Stimulated activated CD4-positive, alpha-beta T cell treated with anti-CD3 and anti-CD28 coated beads, Interleukin-15, amount 100 ng/mL, for 48 hours (primary cell): ENCODE data around the gene KIRREL3.

Source experiments
- DNase-seq, 2 donors: peaks; one replicate each; pipeline ENCODE4 v3.0.0-alpha.2; 2020; ENCODE audit warnings: low read depth in 2 of 2

Gene KIRREL3

GRCh38 chr11:126512251-126512650 lies 488.3 kb downstream of the KIRREL3 start:
- no peak for DNase-seq

GRCh38 chr11:126511475-126512115 lies 489.0 kb downstream of the KIRREL3 start:
- DNase-seq: no peak

- no peak for DNase-seq
Measured at GRCh38 chr11:126510621-126511370, 489.8 kb downstream of the KIRREL3 start.

DNA sequence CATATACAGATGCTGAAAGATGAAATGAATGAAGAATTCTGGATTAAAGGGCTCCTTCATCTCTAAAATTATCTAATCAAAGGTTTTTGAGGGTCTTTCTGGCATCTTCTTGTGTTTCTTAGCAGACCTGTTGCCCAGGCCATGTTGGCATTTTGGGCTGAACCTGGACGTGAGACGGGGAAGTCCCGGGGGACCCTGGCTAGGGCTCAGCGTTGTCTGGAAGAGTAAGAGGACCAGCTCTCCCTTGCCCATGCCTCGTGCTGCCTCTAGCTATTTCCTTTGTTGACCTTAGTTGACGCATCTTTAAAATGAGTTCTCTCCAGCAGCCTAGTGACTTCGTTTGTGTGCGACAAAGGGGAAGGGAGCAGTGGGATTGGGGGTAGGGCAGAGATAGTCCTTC lies 492.9 kb downstream of the KIRREL3 start:
- DNase-seq: no peak

- DNase-seq: no peak
Measured at GRCh38 chr11:126506789-126507188, 493.8 kb downstream of the KIRREL3 start.

DNA sequence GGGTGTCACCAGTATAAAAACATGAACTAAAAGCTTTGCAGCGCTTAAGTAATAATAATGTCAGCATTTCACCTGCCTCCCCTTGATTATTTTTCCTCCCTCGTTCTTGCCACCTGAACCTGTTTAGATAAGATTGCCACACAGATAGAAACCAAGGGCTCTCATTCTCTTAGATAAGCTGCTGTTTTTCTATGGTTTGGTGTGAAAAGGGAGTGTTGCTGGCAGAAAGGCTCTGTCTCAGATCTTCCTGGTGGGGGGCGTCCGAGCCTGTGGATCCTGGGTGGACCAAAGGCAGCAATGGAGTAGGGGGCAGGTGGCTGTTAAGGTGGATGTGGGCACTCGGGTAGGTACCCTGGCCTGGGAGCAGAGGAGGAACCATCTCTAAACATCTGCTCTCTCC lies 497.6 kb downstream of the KIRREL3 start:
- no peak for DNase-seq

DNA sequence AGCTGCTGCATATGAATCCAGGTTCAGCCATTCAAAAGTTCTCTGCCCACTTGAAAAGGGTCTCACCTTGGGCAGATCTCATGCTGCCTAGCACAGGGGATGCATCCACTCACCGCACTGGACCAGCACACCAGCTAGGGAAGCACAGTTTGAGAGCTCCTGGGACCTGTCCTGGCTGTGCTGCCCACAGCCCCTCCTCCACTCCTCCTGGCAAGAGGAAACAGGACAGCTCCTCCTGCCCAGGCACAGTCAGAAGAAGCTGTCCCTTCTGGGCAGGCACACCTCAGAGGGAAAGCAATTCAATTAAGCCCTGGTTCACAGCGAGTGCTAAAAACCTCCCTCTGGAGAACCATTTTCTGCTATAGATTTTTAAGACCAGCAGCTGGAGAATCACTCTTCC lies 498.4 kb downstream of the KIRREL3 start:
- DNase-seq: no peak

DNA sequence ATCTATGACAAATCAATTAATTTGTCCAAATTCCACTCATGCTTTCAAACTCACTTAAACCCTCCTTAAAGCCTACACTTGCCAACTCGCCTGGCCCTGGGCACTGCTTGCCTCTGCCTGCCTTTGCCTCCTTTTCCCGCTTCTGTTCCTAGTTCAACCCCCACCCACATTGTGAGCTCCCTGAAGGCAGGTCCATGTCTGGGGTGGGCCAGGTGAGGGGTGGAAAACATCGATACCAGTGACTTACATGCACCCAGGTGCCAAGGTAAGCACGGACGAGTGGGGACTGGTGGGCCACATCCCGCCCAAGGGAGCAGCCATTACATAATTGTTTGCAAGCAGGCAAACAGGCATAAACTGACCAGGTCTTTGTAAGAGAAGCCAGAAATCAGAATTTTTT lies 498.9 kb downstream of the KIRREL3 start:
- no peak for DNase-seq

DNA sequence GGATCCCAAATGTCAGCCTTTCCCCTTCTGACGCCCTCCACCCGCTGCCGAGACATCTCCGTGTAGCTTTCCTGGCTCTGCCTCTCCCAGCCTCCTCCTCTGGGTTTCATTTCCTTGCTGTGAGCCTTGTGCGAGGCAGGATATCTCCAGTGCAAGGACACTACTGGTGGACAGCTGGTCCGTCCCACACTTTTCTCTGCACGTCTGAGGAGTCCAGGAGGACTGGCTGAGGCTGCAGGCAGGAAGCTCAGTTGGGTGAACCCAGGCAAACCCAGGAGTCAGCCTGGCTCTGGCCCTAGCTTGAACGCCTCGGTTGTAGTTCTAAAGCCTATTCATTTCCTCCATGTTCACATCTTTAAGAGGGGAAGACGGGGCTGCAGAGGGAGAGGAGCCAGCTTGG lies 499.6 kb downstream of the KIRREL3 start:
- no peak for DNase-seq

GRCh38 chr11:126499131-126499752 lies 501.3 kb downstream of the KIRREL3 start:
- no peak for DNase-seq

DNA sequence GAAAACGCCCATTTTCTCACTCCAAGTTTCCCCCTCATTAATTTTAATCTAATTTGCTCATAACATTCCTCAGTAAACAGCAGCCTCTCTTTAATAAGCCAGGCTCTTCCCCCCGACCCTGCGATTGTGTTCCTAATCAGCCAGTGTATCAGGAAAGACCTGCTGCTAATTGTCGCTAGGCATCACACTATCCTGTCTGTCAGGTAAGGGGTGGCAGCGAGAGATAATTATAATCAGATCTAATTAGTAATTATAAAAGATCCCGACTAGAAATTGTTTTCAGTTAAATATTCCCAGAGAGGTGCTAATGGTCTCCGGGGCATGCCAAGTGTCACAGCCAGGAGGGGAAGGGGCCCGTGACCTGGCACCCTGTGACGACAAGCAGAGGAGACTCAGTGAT lies 502.3 kb downstream of the KIRREL3 start:
- DNase-seq: no peak

- no peak for DNase-seq
Measured at GRCh38 chr11:126497581-126498122, 502.9 kb downstream of the KIRREL3 start.

- DNase-seq: no peak
Measured at GRCh38 chr11:126496576-126497337, 503.8 kb downstream of the KIRREL3 start.

- DNase-seq: no peak
Measured at GRCh38 chr11:126495281-126496220, 505.0 kb downstream of the KIRREL3 start.

- no peak for DNase-seq
Measured at GRCh38 chr11:126494831-126495230, 505.7 kb downstream of the KIRREL3 start.

GRCh38 chr11:126492331-126493082 lies 508.1 kb downstream of the KIRREL3 start:
- DNase-seq: no peak

GRCh38 chr11:126491092-126491491 lies 509.5 kb downstream of the KIRREL3 start:
- DNase-seq: no peak

GRCh38 chr11:126489836-126490660 lies 510.5 kb downstream of the KIRREL3 start:
- DNase-seq: no peak
